GM06990 (cell line): ENCODE data around the gene FOXN3.

Experiments used
- DNase-seq: peaks from one replicate; pipeline ENCODE4 v3.0.0-alpha.2; 2011; ENCODE audit not compliant: insufficient read length; ENCODE audit errors: extremely low read depth
- H3K27me3 ChIP-seq: replicated peaks from 2 replicates; pipeline ENCODE4 v1.6.0; 2011; ENCODE audit warnings: low read length; ENCODE audit not compliant: control insufficient read depth, insufficient read depth
- H3K36me3 ChIP-seq: 2 replicates; pipeline ENCODE4 v1.5.1; 2011; ENCODE audit warnings: low read length; ENCODE audit not compliant: control insufficient read depth, insufficient read depth
- H3K4me3 ChIP-seq: replicated peaks from 2 replicates; pipeline ENCODE4 v1.5.1; 2011; ENCODE audit warnings: low read depth, mild to moderate bottlenecking, control low read depth, low read length
- CTCF ChIP-seq: IDR thresholded peaks from 2 replicates; pipeline ENCODE4 v1.5.1; 2011; ENCODE audit warnings: low read length, control low read depth, mild to moderate bottlenecking, inconsistent platforms; ENCODE audit not compliant: insufficient read depth, poor library complexity, severe bottlenecking

Gene FOXN3

GRCh38 chr14:89184952-89185351, 232.1 kb downstream of the FOXN3 start:
- Histone ChIP-seq H3K36me3 (peaks cover 4% of the 10 kb centered on the region), H3K27me3 (no peaks in the 10 kb centered on the region), H3K4me3 (no peak overlapping the region)
- DNase-seq, result no peak
- no peak for TF ChIP-seq CTCF

- DNase-seq, result no peak
- Histone ChIP-seq H3K4me3 (no peak overlapping the region), H3K36me3 (peaks cover 7% of the 10 kb centered on the region), H3K27me3 (no peaks in the 10 kb centered on the region)
- no peak for TF ChIP-seq CTCF
Observed at GRCh38 chr14:89182326-89182725, 234.7 kb downstream of the FOXN3 start.

- no peak for DNase-seq
- Histone ChIP-seq H3K36me3 (peaks cover 8% of the 10 kb centered on the region), H3K4me3 (no peak overlapping the region), H3K27me3 (no peaks in the 10 kb centered on the region)
- TF ChIP-seq CTCF, result no peak
Observed at GRCh38 chr14:89180546-89180945, 236.5 kb downstream of the FOXN3 start.

- H3K4me3 ChIP-seq, result no peak overlapping the region
- TF ChIP-seq CTCF, result no peak
- peaks cover 9% of the 10 kb centered on the region for H3K36me3 ChIP-seq
- H3K27me3 ChIP-seq, result no peaks in the 10 kb centered on the region
- DNase-seq, result no peak
Observed at GRCh38 chr14:89179891-89180404, 237.1 kb downstream of the FOXN3 start.

- Histone ChIP-seq H3K4me3 (no peak overlapping the region), H3K27me3 (no peaks in the 10 kb centered on the region), H3K36me3 (peaks cover 8% of the 10 kb centered on the region)
- DNase-seq, result no peak
- no peak for TF ChIP-seq CTCF
Observed at GRCh38 chr14:89178800-89179535, 238.1 kb downstream of the FOXN3 start.
